ENCODE results near the gene MEOX1. TPM values are rescaled to one million over a fixed set of nuclear protein-coding genes. Genes with fewer than 3 reads are reported as not detected.

Gene MEOX1
- total and polyA plus RNA-seq, 2 of the 4 experiments (the other 2 are of a cell fraction), result 0.48 to 0.72 TPM

DNA sequence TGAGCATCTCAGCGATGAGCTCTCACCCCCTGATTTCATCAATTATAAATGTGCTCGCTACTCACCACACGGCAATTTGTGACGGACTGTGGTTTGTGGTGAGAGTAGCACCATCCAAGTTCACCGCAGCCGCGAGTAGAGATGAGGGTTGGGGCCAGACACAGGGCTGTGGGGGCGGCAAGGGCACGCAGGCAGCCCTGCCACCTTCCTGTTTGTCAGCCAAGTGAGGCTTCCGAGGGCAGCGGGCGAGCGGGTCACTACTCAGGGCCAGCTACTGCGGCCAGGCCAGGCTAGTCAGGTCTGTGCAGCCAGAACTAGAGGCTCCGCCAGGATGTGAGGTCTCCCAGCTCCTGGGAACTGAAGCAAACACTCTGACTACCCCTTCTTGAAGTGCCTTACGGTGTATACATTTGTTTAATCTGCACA, 39.6 kb upstream of the MEOX1 start:
- POLR2A ChIA-PET (ENCODE audit: unreplicated experiment), result interaction anchor here (0.6 kb wide), 1 partner anchor 20 kb away, joined by 4 read pairs; no protein-coding TSS in a partner anchor
- no CpG with 5 or more reads among the region's 16 CpGs for WGBS, 2 experiments (ENCODE audit: extremely low coverage in 2 of 2, insufficient read length in 1 of 2)
- intact Hi-C loops (cut with micrococcal nuclease), result no loop called here

More for the DNA sequence above, 39.6 kb upstream of the MEOX1 start:
- Histone ChIP-seq H4K8ac (ENCODE audit: low read depth in 2 of 2, low read length in 2 of 2) (peak overlapping the region in 1 of 2 experiments; percentile 56; a peak in 2 of 4 replicates), H4K5ac (ENCODE audit: low read depth, low read length) (no peak overlapping the region), H2BK120ac (ENCODE audit: low read depth, low read length) (no peak overlapping the region), H4K20me1 (ENCODE audit: insufficient read depth, low read length) (no peaks in the 10 kb centered on the region), H2AFZ (replicated peaks; ENCODE audit: low read length, poor library complexity) (peak overlapping the region; percentile 80), H4K91ac (ENCODE audit: insufficient read depth, low read depth, low read length) (no peak overlapping the region), H2BK5ac (ENCODE audit: low read depth, low read length, poor library complexity, severe bottlenecking) (no peak overlapping the region), H2BK15ac (ENCODE audit: low read depth, low read length) (no peak overlapping the region), H3K36me3 (ENCODE audit: control insufficient read depth, insufficient read depth, low read length) (no peaks in the 10 kb centered on the region), H3K18ac (ENCODE audit: low read depth, low read length) (no peak overlapping the region), H3K79me1 (ENCODE audit: low read depth in 1 of 2, low read length in 2 of 2) (no peaks in the 10 kb centered on the region), H3K14ac (replicated peaks; ENCODE audit: low read depth, low read length) (no peak overlapping the region), H3K9me1 (ENCODE audit: insufficient read depth, low read length) (no peaks in the 10 kb centered on the region), H3K27me3 (ENCODE audit: control insufficient read depth, insufficient read depth, low read length) (peaks cover 10% of the 10 kb centered on the region), H3K9ac (ENCODE audit: low read depth, low read length) (no peak overlapping the region), H2AK5ac (ENCODE audit: low read depth, low read length) (no peak overlapping the region), H3K4ac (ENCODE audit: low read depth, low read length) (no peak overlapping the region), H3K27ac (ENCODE audit: insufficient read depth, low read length) (no peak overlapping the region), H3K23ac (ENCODE audit: low read depth, low read length) (no peak overlapping the region), H3K4me3 (ENCODE audit: insufficient read depth, low read depth, low read length) (no peak overlapping the region), H3K4me1 (ENCODE audit: control insufficient read depth, insufficient read depth, low read length) (peaks cover 5% of the 10 kb centered on the region; the same call in 1 of the 2 replicates), H2BK20ac (ENCODE audit: low read depth, low read length) (no peak overlapping the region; the same call in 1 of the 2 replicates), H2AK9ac (replicated peaks; ENCODE audit: low read depth, low read length, poor library complexity) (peak overlapping the region; percentile 4), H3K9me3 (ENCODE audit: control insufficient read depth, insufficient read depth, low read length) (peaks cover 9% of the 10 kb centered on the region), H3K56ac (ENCODE audit: extremely low read depth, insufficient read depth, low read length) (no peak overlapping the region), H3K4me2 (ENCODE audit: low read depth, low read length) (no peak overlapping the region)
- dilution Hi-C loops (cut with HindIII; ENCODE audit: low sequenced_read_pairs, unreplicated experiment) (no loop called here), in situ Hi-C loops (cut with MboI; ENCODE audit: low sequenced_read_pairs) (no loop called here)
- TF ChIP-seq BHLHE40 (IDR thresholded peaks at IDR 0.05; ENCODE audit: low read depth, low read length), result peak; percentile 71
- TF ChIP-seq MAFK (IDR thresholded peaks at IDR 0.05; ENCODE audit: low read depth, low read length), result no peak
- no peak for TF ChIP-seq CEBPB (IDR thresholded peaks at IDR 0.05; ENCODE audit: low read depth, low read length)
- peak; percentile 57; the same call in 1 of the 2 replicates for TF ChIP-seq MAZ (IDR thresholded peaks at IDR 0.05; ENCODE audit: borderline replicate concordance, low read depth, low read length)
- TF ChIP-seq FOS (IDR thresholded peaks at IDR 0.05; ENCODE audit: low read depth, low read length), result 0 out of 2 replicates have a peak, but pooled peaks have one; percentile 27
- no peak for TF ChIP-seq RAD21 (IDR thresholded peaks at IDR 0.05; ENCODE audit: low read length)
- TF ChIP-seq, protein P1, sequence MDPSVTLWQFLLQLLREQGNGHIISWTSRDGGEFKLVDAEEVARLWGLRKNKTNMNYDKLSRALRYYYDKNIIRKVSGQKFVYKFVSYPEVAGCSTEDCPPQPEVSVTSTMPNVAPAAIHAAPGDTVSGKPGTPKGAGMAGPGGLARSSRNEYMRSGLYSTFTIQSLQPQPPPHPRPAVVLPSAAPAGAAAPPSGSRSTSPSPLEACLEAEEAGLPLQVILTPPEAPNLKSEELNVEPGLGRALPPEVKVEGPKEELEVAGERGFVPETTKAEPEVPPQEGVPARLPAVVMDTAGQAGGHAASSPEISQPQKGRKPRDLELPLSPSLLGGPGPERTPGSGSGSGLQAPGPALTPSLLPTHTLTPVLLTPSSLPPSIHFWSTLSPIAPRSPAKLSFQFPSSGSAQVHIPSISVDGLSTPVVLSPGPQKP (IDR thresholded peaks at IDR 0.05; ENCODE audit: borderline replicate concordance, low read depth, low read length), result no peak
- TF ChIP-seq RCOR1 (IDR thresholded peaks at IDR 0.05; ENCODE audit: insufficient replicate concordance, low read length), result peak; percentile 54
- DNase-seq (peak; percentile 76), ATAC-seq (ENCODE audit: low read depth) (peak; percentile 59)
- CTCF ChIA-PET, result interaction anchor here (0.6 to 6.2 kb wide), 8 partner anchors 9 to 65 kb away, joined by 3 to 50 read pairs (median 4); no protein-coding TSS in a partner anchor
- BruUV-seq (replicated peaks), result no TSS peak

Measured in IMR-90 (cell line).